OCI-LY7 (cell line): Measurements from ENCODE around the gene TMEM144.

Experiments
- EZH2phosphoT487 ChIP-seq: fragments of 200-600 bp; sonication (generic); IDR thresholded peaks from 2 replicates; pipeline ENCODE4 v1.6.1; 2018; ENCODE audit warnings: low read depth, borderline replicate concordance, mild to moderate bottlenecking, mixed run types, antibody characterized with exemption, low read length, moderate library complexity, mixed read lengths
- TF ChIP-seq, protein P1 (sequence below): fragments of 200-600 bp; sonication (generic); conservative IDR thresholded peaks from 2 replicates; pipeline ENCODE4 v1.5.1; 2014; ENCODE audit warnings: mild to moderate bottlenecking, antibody characterized with exemption, low read length, moderate library complexity, mixed read lengths

DNA sequence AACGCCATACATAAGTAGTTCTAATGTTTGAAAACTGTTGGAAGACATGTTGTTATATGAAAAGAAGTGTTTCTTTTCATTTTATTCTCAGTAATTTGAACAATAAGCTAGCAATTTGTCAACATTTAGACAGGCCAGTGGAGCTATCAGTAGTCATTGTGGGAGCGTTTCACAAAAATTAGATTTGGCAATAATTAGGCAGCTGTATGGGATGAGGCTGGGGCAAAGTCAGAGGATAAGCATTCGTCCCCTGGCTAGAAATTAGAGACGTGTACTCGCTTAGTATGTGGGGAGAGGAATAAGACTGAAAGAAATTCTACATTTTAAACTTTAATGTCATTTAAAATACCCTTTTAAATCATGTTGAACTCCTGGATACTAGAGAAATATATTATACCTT lies 70.6 kb downstream of the TMEM144 start:
- TF ChIP-seq, protein P1, sequence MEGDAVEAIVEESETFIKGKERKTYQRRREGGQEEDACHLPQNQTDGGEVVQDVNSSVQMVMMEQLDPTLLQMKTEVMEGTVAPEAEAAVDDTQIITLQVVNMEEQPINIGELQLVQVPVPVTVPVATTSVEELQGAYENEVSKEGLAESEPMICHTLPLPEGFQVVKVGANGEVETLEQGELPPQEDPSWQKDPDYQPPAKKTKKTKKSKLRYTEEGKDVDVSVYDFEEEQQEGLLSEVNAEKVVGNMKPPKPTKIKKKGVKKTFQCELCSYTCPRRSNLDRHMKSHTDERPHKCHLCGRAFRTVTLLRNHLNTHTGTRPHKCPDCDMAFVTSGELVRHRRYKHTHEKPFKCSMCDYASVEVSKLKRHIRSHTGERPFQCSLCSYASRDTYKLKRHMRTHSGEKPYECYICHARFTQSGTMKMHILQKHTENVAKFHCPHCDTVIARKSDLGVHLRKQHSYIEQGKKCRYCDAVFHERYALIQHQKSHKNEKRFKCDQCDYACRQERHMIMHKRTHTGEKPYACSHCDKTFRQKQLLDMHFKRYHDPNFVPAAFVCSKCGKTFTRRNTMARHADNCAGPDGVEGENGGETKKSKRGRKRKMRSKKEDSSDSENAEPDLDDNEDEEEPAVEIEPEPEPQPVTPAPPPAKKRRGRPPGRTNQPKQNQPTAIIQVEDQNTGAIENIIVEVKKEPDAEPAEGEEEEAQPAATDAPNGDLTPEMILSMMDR, result no peak
- TF ChIP-seq EZH2phosphoT487, result no peak
